Mucosa of rectum (tissue), 2 donors: ENCODE measurements around the gene SCAI.
"Not testable (repeated sequence)": the region's sequence is repeated elsewhere in the genome, so short reads cannot be mapped to it uniquely, and the experiment has no call there.

Source experiments
- H3K27ac ChIP-seq, 2 donors: one replicate each; pipeline ENCODE4 v1.7.0; 2013; ENCODE audit warnings: inconsistent platforms in 2 of 2, low read depth in 2 of 2, low read length in 2 of 2
- H3K27me3 ChIP-seq, 2 donors: one replicate each; pipeline ENCODE4 v1.7.0; 2013; ENCODE audit warnings: low read length in 2 of 2; ENCODE audit not compliant: control insufficient read depth in 2 of 2, insufficient read depth in 2 of 2
- H3K36me3 ChIP-seq, 2 donors: one replicate each; pipeline ENCODE4 v1.7.0; 2013; ENCODE audit warnings: low read length in 2 of 2; ENCODE audit not compliant: control insufficient read depth in 2 of 2, insufficient read depth in 2 of 2
- H3K4me1 ChIP-seq, 2 donors: one replicate each; pipeline ENCODE4 v1.7.0; 2013; ENCODE audit warnings: low read length in 2 of 2, mild to moderate bottlenecking in 1 of 2; ENCODE audit not compliant: control insufficient read depth in 2 of 2, insufficient read depth in 2 of 2
- H3K4me3 ChIP-seq, 2 donors: one replicate each; pipeline ENCODE4 v1.7.0; 2013; ENCODE audit warnings: low read length in 2 of 2
- H3K9ac ChIP-seq, 2 donors: one replicate each; pipeline ENCODE4 v1.7.0; 2013; ENCODE audit warnings: low read length in 2 of 2, low read depth in 1 of 2, mild to moderate bottlenecking in 1 of 2
- H3K9me3 ChIP-seq, 2 donors: one replicate each; pipeline ENCODE4 v1.7.0; 2013; ENCODE audit warnings: low read length in 2 of 2; ENCODE audit not compliant: control insufficient read depth in 2 of 2
- donor health status: healthy.
- donor health status: Normal muscosa, but diverticular disease.

SCAI gene

DNA sequence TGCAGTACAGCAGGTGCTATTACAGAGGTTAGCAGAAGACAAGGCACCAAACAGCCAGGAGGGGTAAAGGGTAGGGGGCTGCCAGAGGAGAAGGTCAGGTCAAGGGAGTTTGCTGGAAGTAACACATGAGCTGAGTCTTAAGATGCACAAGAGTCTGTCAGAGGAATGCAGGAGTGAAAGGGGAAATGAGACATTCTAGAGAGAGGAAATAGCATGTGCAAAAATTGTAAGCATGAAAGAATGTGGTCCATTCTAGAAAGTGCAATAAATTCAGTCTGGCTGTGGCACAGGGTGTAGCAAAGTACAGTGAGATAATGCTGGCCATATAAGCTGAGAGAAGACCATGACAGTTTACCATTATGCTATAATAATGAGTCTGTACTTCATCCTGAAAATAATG lies 209.0 kb downstream of the SCAI start:
- Histone ChIP-seq H3K9me3 (no peaks in the 10 kb centered on the region), H3K36me3 (peaks cover 42 to 57% of the 10 kb centered on the region in 2 donors), H3K4me3 (no peak overlapping the region), H3K4me1 (peaks cover 0 to 5% of the 10 kb centered on the region in 2 donors), H3K27me3 (no peaks in the 10 kb centered on the region), H3K27ac (no peak overlapping the region), H3K9ac (no peak overlapping the region)

DNA sequence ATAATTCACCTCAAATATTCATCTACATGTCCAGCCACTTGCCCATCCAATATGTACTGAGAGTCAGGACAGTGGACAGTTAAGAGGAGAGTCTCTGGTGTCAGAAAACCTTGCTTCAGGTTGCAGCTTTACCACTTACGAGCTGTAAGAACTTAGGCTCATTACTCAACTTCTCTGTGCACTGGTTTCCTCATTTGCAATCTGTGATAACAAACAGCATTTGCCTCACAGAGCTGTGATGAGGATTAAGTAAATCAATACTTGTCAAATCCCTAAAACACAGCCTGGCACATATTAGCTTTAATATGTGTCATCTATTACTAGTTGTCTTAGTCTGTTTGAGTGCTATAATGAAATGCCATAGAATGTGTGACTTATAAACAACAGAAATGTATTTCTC lies 211.0 kb downstream of the SCAI start:
- no peaks in the 10 kb centered on the region for H3K9me3 ChIP-seq
- H3K4me3 ChIP-seq, result no peak overlapping the region
- H3K27ac ChIP-seq, result no peak overlapping the region
- H3K36me3 ChIP-seq, result peaks cover 52 to 69% of the 10 kb centered on the region in 2 donors
- no peaks in the 10 kb centered on the region for H3K27me3 ChIP-seq
- peaks cover 0 to 5% of the 10 kb centered on the region in 2 donors for H3K4me1 ChIP-seq
- no peak overlapping the region for H3K9ac ChIP-seq

- peaks cover 49 to 63% of the 10 kb centered on the region in 2 donors for H3K36me3 ChIP-seq
- H3K27ac ChIP-seq, result no peak overlapping the region
- no peak overlapping the region for H3K4me3 ChIP-seq
- H3K27me3 ChIP-seq, result no peaks in the 10 kb centered on the region
- H3K9me3 ChIP-seq, result no peaks in the 10 kb centered on the region
- H3K9ac ChIP-seq, result no peak overlapping the region
- peaks cover 0 to 2% of the 10 kb centered on the region in 2 donors for H3K4me1 ChIP-seq
These were observed 213.9 kb downstream of the SCAI start for GRCh38 chr9:124929464-124929863.

DNA sequence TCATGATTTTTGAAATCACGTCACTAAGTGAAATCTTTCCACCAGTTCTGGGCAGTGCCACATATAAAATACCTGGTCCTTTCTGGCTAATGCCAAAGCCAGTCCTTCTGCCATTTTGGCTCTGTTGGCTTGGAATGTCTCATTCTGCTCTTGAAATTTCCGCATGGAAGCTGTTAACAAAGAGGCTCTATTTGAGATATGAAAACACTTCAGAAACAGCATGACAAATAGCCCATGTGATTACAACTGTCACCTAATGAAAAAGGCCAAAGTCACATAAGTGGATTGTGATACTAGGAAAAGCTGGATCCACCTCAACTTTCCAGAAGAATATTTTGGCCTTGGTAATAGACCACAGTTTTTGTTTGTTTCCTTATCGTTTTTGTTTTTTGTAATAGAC lies 215.2 kb downstream of the SCAI start:
- Histone ChIP-seq H3K27ac (no peak overlapping the region), H3K4me3 (no peak overlapping the region), H3K9me3 (no peaks in the 10 kb centered on the region), H3K4me1 (no peaks in the 10 kb centered on the region), H3K27me3 (no peaks in the 10 kb centered on the region), H3K9ac (no peak overlapping the region), H3K36me3 (peaks cover 48 to 53% of the 10 kb centered on the region in 2 donors)

DNA sequence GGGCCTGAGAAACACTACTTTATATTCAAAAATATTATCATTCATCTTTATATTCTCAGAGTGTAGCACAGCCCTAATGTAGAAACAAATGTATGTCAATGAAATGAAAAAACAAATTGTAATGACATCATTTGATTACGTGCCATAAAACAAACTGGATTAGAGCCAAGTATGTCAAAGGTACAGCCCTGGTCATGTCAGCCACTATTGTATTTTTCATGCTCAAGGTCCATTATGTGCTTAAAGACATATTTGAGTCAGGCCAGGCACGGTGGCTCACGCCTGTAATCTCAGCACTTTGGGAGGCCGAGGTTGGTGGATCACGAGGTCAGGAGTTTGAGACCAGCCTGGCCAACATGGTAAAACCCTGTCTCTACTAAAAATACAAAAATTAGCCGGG lies 222.9 kb downstream of the SCAI start:
- not testable (repeated sequence) for H3K27ac ChIP-seq, H3K4me1 ChIP-seq, H3K9me3 ChIP-seq, H3K27me3 ChIP-seq, H3K9ac ChIP-seq, H3K4me3 ChIP-seq
- peaks cover 20 to 33% of the 10 kb centered on the region in 2 donors for H3K36me3 ChIP-seq

DNA sequence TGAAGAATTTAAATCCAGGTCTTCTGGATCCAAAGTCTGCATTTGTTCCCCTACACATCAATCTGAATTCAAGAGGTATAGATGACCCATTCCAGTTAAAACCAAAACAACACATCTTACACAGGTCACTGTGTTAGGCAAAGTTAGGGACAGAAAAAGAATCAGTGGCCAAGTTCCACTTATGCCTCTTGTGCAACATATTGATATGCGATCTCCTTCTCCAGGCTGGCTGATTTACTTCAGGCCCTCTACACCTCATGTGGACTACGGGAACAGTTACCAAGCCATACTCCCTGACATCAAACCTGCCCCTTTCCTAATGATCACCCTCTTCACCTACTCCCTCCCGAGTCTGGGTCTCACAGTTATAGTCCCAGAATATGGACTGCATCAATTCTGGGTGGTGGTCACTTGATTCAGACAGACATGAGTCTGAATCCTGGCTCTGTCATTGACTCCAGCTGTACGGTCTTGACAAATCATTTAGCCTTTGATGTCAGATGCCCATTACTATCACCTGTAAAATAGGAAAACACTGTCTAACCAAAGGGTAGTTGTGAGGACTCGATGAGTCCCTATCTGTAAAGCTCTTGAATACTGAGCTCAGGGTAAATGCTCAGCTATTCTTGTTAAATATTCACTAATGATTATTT lies 228.4 kb downstream of the SCAI start:
- H3K4me3 ChIP-seq, result no peak overlapping the region
- no peaks in the 10 kb centered on the region for H3K4me1 ChIP-seq
- H3K9ac ChIP-seq, result no peak overlapping the region
- no peaks in the 10 kb centered on the region for H3K27me3 ChIP-seq
- H3K9me3 ChIP-seq, result no peaks in the 10 kb centered on the region
- no peak overlapping the region for H3K27ac ChIP-seq
- peaks cover 41 to 52% of the 10 kb centered on the region in 2 donors for H3K36me3 ChIP-seq

GRCh38 chr9:124913378-124913777 lies 229.9 kb downstream of the SCAI start:
- H3K36me3 ChIP-seq, result peaks cover 35 to 40% of the 10 kb centered on the region in 2 donors
- H3K27me3 ChIP-seq, result no peaks in the 10 kb centered on the region
- no peak overlapping the region for H3K27ac ChIP-seq

DNA sequence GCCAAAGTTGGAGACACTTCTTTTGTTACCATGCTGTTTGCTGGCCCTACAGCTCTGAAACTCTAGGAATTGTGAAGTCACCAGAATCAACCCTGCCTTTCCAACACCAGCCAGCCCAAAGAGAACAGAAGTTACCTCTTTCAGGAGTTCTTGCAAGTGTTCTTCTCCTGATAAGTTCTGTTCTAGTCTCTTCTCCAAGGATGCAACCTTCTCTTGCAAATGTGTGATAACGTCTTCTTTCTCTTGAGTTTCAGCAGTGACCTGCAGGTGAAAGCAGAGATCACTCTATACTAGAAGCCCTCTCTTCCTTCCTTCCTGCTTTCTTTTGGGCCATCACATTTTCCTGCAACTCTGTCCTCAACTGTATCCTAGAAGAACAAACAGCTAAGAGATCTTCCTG lies 231.6 kb downstream of the SCAI start:
- Histone ChIP-seq H3K4me1 (no peaks in the 10 kb centered on the region), H3K9me3 (no peaks in the 10 kb centered on the region), H3K9ac (no peak overlapping the region), H3K27ac (no peak overlapping the region), H3K27me3 (no peaks in the 10 kb centered on the region), H3K4me3 (no peak overlapping the region), H3K36me3 (peaks cover 37 to 50% of the 10 kb centered on the region in 2 donors)

More at GRCh38 chr9:124913378-124913777, 229.9 kb downstream of the SCAI start:
- Histone ChIP-seq H3K9me3 (no peaks in the 10 kb centered on the region), H3K4me3 (no peak overlapping the region), H3K4me1 (no peaks in the 10 kb centered on the region), H3K9ac (no peak overlapping the region)

GRCh38 chr9:124908098-124908497 lies 235.2 kb downstream of the SCAI start:
- Histone ChIP-seq H3K27me3 (no peaks in the 10 kb centered on the region), H3K36me3 (peaks cover 23 to 39% of the 10 kb centered on the region in 2 donors), H3K4me3 (no peak overlapping the region), H3K9me3 (no peaks in the 10 kb centered on the region), H3K4me1 (no peaks in the 10 kb centered on the region), H3K9ac (no peak overlapping the region), H3K27ac (no peak overlapping the region)

DNA sequence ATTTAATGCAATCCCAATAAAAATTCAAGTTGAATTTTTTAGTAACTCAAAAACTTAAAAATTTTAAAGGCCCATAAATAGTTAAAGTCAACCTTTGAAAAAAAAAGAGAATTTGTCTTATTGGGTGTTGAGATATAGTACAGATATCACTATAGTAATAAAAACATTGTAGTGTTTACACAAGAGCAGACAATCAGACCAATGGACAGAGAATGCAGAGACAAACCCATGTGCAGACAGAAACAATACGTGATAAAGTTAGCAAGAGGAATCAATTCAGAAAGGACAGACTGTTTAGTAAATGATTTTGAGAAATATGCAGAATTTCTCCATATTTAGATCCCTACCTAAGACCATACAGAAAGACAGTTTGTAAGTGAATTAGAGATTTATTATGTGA lies 236.4 kb downstream of the SCAI start:
- Histone ChIP-seq H3K9ac (no peak overlapping the region), H3K4me1 (no peaks in the 10 kb centered on the region), H3K27me3 (no peaks in the 10 kb centered on the region), H3K4me3 (no peak overlapping the region), H3K36me3 (peaks cover 23 to 32% of the 10 kb centered on the region in 2 donors), H3K27ac (no peak overlapping the region), H3K9me3 (no peaks in the 10 kb centered on the region)
